Gastrocnemius medialis (tissue), 4 donors: Measurements from ENCODE around the gene KCNAB1. TPM values are rescaled to one million over a fixed set of nuclear protein-coding genes. Genes with fewer than 3 reads are reported as not detected.

Experiments used
- ATAC-seq, 2 donors: fragments of 150-250 bp; one replicate each; pipeline ENCODE4 v1.9.1; 2016
- DNase-seq, 2 donors: peaks; one replicate each; pipeline ENCODE4 v3.0.0-alpha.2; 2019
- H3K27ac ChIP-seq, 4 donors: fragments of 200-600 bp; sonication (generic); 1 replicate in 1 of 4; 2 replicates in 3 of 4; pipeline ENCODE4 v1.5.1; 2016 to 2018; ENCODE audit warnings: mild to moderate bottlenecking in 2 of 4, moderate library complexity in 1 of 4
- H3K27me3 ChIP-seq, 3 donors: fragments of 200-600 bp; sonication (generic) in 2 of 3; 1 replicate in 1 of 3; 2 replicates in 2 of 3; pipeline versions ENCODE4 v1.5.1 to v1.6.0; 2016 to 2019; ENCODE audit warnings: mild to moderate bottlenecking in 1 of 3, moderate library complexity in 1 of 3
- H3K36me3 ChIP-seq, 2 donors: fragments of 200-600 bp; sonication (generic) in 1 of 2; one replicate each; pipeline ENCODE4 v1.5.1; 2017 to 2018
- H3K4me1 ChIP-seq, 2 donors: fragments of 200-600 bp; sonication (generic) in 1 of 2; one replicate each; pipeline ENCODE4 v1.5.1; 2016 to 2017; ENCODE audit warnings: mild to moderate bottlenecking in 2 of 2
- H3K4me3 ChIP-seq, 4 donors: fragments of 200-600 bp; sonication (generic) in 3 of 4; 1 replicate in 1 of 4; 2 replicates in 3 of 4; pipeline ENCODE4 v1.5.1; 2016 to 2019; ENCODE audit warnings: mild to moderate bottlenecking in 2 of 4
- H3K9me3 ChIP-seq, 3 donors: fragments of 200-600 bp; sonication (generic) in 2 of 3; 1 replicate in 1 of 3; 2 replicates in 2 of 3; pipeline ENCODE4 v1.5.1; 2016 to 2019
- CTCF ChIP-seq, 5 experiments: fragments of 450-650 bp in 3 of 5; fragments of 200-600 bp in 2 of 5; sonication (generic) in 2 of 5; IDR thresholded peaks in 4 of 5; conservative IDR thresholded peaks in 1 of 5; 1 replicate in 4 of 5; 2 replicates in 1 of 5; pipeline ENCODE4 v1.5.1; 2016 to 2019; ENCODE audit warnings: antibody characterized with exemption in 5 of 5, mild to moderate bottlenecking in 3 of 5, moderate library complexity in 3 of 5
- POLR2A ChIP-seq, 2 donors: fragments of 450-650 bp; IDR thresholded peaks; one replicate each; pipeline ENCODE4 v1.6.1; 2017; ENCODE audit warnings: antibody characterized with exemption in 2 of 2, mild to moderate bottlenecking in 2 of 2, moderate library complexity in 2 of 2
- in situ Hi-C, 4 donors: fragments of 200-750 bp; cut with MboI; loops; one replicate each; pipeline versions ENCODE4 v1.15.0 to v1.8.0; 2017; ENCODE audit warnings: low sequenced_read_pairs in 4 of 4
- intact Hi-C: fragments of 100-400 bp; cut with DNase I; formaldehyde crosslinking; loops from one replicate; pipeline ENCODE4 v1.15.1; 2023; ENCODE audit warnings: low total_unique reads
- total RNA-seq, 4 donors: library from RNA; depleted of rRNA; stranded (reverse); fragments of >200 nt; gene quantifications; one replicate each; pipeline versions ENCODE4 v1.1.0 to v1.2.3, GENCODE V29; 2016

KCNAB1 gene
- total RNA-seq, 4 donors from 2014 or later = 0.46 to 3.6 (median 1.9) TPM

- Histone ChIP-seq H3K36me3 (no peaks in the 10 kb centered on the region), H3K4me1 (no peaks in the 10 kb centered on the region), H3K4me3 (no peak overlapping the region), H3K27ac (no peak overlapping the region), H3K9me3 (no peaks in the 10 kb centered on the region), H3K27me3 (no peaks in the 10 kb centered on the region)
- ATAC-seq = no peak
- no peak for TF ChIP-seq CTCF (IDR thresholded peaks at IDR 0.05 in 4 of 5, conservative IDR thresholded peaks at IDR 0.05 in 1 of 5)
- TF ChIP-seq POLR2A (IDR thresholded peaks at IDR 0.05) = no peak
- intact Hi-C loops (no loop called here), in situ Hi-C loops (no loop called here)
- DNase-seq = no peak
Measured at GRCh38 chr3:156311930-156312329, 191.6 kb downstream of the KCNAB1 start.

- DNase-seq (no peak), ATAC-seq (no peak)
- Histone ChIP-seq H3K4me1 (no peaks in the 10 kb centered on the region), H3K9me3 (no peaks in the 10 kb centered on the region), H3K4me3 (no peak overlapping the region), H3K27me3 (no peaks in the 10 kb centered on the region), H3K27ac (no peak overlapping the region), H3K36me3 (no peaks in the 10 kb centered on the region)
- TF ChIP-seq CTCF (IDR thresholded peaks at IDR 0.05 in 4 of 5, conservative IDR thresholded peaks at IDR 0.05 in 1 of 5) (no peak), POLR2A (IDR thresholded peaks at IDR 0.05) (no peak)
- in situ Hi-C loops = no loop called here
- intact Hi-C loops = no loop called here
Measured at GRCh38 chr3:156316076-156316475, 195.7 kb downstream of the KCNAB1 start.

GRCh38 chr3:156317462-156318074 is 197.2 kb downstream of the KCNAB1 start:
- in situ Hi-C loops (no loop called here), intact Hi-C loops (no loop called here)
- no peaks in the 10 kb centered on the region for H3K9me3 ChIP-seq
- H3K4me1 ChIP-seq = no peaks in the 10 kb centered on the region
- H3K36me3 ChIP-seq = no peaks in the 10 kb centered on the region
- no peak overlapping the region for H3K27ac ChIP-seq
- DNase-seq (no peak), ATAC-seq (no peak)
- TF ChIP-seq CTCF (IDR thresholded peaks at IDR 0.05 in 4 of 5, conservative IDR thresholded peaks at IDR 0.05 in 1 of 5) (no peak), POLR2A (IDR thresholded peaks at IDR 0.05) (no peak)
- H3K27me3 ChIP-seq = no peaks in the 10 kb centered on the region
- no peak overlapping the region for H3K4me3 ChIP-seq

GRCh38 chr3:156321945-156322344 is 201.6 kb downstream of the KCNAB1 start:
- H3K9me3 ChIP-seq = no peaks in the 10 kb centered on the region
- no peaks in the 10 kb centered on the region for H3K27me3 ChIP-seq
- DNase-seq (no peak), ATAC-seq (no peak)
- H3K36me3 ChIP-seq = no peaks in the 10 kb centered on the region
- no peak overlapping the region for H3K27ac ChIP-seq
- no peak overlapping the region for H3K4me3 ChIP-seq
- intact Hi-C loops (no loop called here), in situ Hi-C loops (no loop called here)
- H3K4me1 ChIP-seq = no peaks in the 10 kb centered on the region
- TF ChIP-seq CTCF (IDR thresholded peaks at IDR 0.05 in 4 of 5, conservative IDR thresholded peaks at IDR 0.05 in 1 of 5) = no peak
- no peak for TF ChIP-seq POLR2A (IDR thresholded peaks at IDR 0.05)

- H3K27me3 ChIP-seq = no peaks in the 10 kb centered on the region
- no peak for ATAC-seq
- no peak for DNase-seq
Measured at GRCh38 chr3:156323466-156323865, 203.1 kb downstream of the KCNAB1 start.

More at GRCh38 chr3:156323466-156323865, 203.1 kb downstream of the KCNAB1 start:
- Histone ChIP-seq H3K36me3 (no peaks in the 10 kb centered on the region), H3K27ac (no peak overlapping the region), H3K4me3 (no peak overlapping the region), H3K9me3 (no peaks in the 10 kb centered on the region), H3K4me1 (no peaks in the 10 kb centered on the region)
- no peak for TF ChIP-seq POLR2A (IDR thresholded peaks at IDR 0.05)
- TF ChIP-seq CTCF (IDR thresholded peaks at IDR 0.05 in 4 of 5, conservative IDR thresholded peaks at IDR 0.05 in 1 of 5) = no peak
- in situ Hi-C loops (no loop called here), intact Hi-C loops (no loop called here)
